Measurements from ENCODE around the gene ANKMY2.

- no peak for TF ChIP-seq CTCF (IDR thresholded peaks at IDR 0.05)
- TF ChIP-seq POLR2A (IDR thresholded peaks at IDR 0.05): no peak
These were observed 82.9 kb downstream of the ANKMY2 start for GRCh38 chr7:16562456-16563220.
